ENCODE data around the gene PSMA7. TPM values are rescaled to one million over a fixed set of nuclear protein-coding genes. Genes with fewer than 3 reads are reported as not detected.

The PSMA7 gene
- total RNA-seq, 4 donors from 2014 or later: 261 to 349 (median 304) TPM

DNA sequence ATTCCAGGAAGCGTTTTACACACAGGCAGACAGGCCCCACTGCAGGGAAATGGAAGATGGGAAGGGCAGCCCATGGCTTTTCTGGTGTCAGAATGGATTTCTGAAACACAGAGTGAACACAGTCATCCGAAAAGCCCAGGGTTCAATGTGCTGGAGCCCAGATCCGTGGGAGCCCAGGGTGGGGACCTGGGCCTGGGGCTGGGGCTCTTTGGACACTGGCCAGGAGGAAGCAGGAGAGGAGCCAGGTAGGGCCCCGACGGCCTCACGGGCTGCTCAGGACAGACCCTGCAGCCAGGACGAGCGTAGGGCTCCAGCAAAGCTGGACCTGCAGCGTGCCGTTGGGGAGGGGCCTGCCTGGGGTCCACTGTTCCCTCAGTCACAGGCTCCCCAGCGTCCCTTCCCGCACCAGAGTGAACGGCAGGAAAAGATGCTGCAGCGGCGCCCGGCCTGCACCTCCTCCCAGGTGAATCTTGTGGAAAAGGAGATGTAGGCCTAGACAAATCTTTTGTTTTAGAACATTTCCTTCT lies 45.2 kb downstream of the PSMA7 start:
- no peak overlapping the region for H3K27ac ChIP-seq (replicated peaks in 1 of 4)

DNA sequence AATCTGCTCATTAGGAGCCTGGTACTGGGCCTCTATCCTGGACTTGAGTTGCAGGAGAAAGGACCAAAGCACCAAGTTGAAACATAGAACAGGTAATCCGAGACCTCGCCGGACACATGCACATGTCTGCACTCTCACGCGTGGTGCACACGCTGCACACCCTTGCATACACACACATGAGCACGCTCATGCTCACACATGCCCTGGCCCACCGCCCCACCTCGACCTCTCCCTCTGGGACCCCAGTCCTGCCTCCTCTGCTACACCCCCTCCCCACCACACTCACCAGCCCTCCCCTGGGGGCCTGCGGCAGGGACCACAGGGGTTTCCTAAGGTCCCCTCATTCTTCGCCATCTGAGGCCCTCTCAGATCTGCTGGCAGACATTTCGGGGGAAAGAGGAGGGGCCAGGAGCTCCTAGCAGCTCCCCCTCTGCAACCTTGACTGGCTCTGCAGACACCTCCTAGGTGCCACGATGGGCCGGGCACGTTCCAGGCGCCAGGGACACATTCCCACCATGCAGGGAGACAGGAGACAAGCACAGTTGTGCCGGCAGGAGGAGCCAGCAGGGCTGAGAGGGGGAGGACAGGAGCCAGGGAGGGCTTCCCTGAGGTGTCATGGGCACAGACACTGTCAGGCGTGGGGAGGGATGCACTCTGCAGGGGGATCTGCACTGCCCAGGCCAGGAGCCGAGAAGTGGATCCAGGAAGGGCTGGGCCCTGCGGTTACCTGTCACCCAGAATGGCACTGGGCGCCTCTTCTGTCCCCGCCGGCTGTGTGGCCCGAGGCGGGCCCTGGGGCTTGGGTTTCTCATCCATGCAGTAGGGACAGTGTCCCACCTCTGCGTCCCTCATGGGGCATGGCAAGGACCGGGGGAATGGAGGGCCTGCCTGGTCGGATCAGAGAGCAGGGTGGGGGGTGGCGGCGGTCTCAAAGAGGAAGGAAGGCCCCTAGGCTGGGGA lies 46.5 kb downstream of the PSMA7 start:
- TF ChIP-seq EP300 (IDR thresholded peaks at IDR 0.05) (no peak), POLR2AphosphoS5 (IDR thresholded peaks at IDR 0.05) (no peak), POLR2A (IDR thresholded peaks at IDR 0.05; ENCODE audit: low read depth) (no peak)
- TF ChIP-seq, protein P1, sequence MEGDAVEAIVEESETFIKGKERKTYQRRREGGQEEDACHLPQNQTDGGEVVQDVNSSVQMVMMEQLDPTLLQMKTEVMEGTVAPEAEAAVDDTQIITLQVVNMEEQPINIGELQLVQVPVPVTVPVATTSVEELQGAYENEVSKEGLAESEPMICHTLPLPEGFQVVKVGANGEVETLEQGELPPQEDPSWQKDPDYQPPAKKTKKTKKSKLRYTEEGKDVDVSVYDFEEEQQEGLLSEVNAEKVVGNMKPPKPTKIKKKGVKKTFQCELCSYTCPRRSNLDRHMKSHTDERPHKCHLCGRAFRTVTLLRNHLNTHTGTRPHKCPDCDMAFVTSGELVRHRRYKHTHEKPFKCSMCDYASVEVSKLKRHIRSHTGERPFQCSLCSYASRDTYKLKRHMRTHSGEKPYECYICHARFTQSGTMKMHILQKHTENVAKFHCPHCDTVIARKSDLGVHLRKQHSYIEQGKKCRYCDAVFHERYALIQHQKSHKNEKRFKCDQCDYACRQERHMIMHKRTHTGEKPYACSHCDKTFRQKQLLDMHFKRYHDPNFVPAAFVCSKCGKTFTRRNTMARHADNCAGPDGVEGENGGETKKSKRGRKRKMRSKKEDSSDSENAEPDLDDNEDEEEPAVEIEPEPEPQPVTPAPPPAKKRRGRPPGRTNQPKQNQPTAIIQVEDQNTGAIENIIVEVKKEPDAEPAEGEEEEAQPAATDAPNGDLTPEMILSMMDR (IDR thresholded peaks at IDR 0.05): no peak
- peaks cover 0 to 19% (median 17%) of the 10 kb centered on the region in 4 donors for H3K9me3 ChIP-seq
- intact Hi-C loops (cut with DNase I): no loop called here
- no peaks in the 10 kb centered on the region for H3K4me1 ChIP-seq
- no peak overlapping the region for H3K4me3 ChIP-seq
- no peak overlapping the region for H3K27ac ChIP-seq (replicated peaks in 1 of 4)
- WGBS: 92% methylated on average over 21 of the region's 30 CpGs
- DNase-seq (ENCODE audit: extremely low spot score): no peak
- H3K36me3 ChIP-seq: no peaks in the 10 kb centered on the region
- H3K27me3 ChIP-seq: peaks cover 0 to 35% (median 0%) of the 10 kb centered on the region in 4 donors

More for the DNA sequence above, 45.2 kb downstream of the PSMA7 start:
- H3K4me3 ChIP-seq: no peak overlapping the region
- intact Hi-C loops (cut with DNase I): no loop called here
- H3K36me3 ChIP-seq: no peaks in the 10 kb centered on the region
- 74% methylated on average over 12 of the region's 16 CpGs for WGBS
- peaks cover 0 to 34% (median 0%) of the 10 kb centered on the region in 4 donors for H3K27me3 ChIP-seq
- TF ChIP-seq POLR2A (IDR thresholded peaks at IDR 0.05; ENCODE audit: low read depth) (no peak), EP300 (IDR thresholded peaks at IDR 0.05) (no peak), POLR2AphosphoS5 (IDR thresholded peaks at IDR 0.05) (no peak)
- TF ChIP-seq, protein P1 (IDR thresholded peaks at IDR 0.05): no peak
- H3K4me1 ChIP-seq: no peaks in the 10 kb centered on the region
- H3K9me3 ChIP-seq: peaks cover 0 to 26% (median 19%) of the 10 kb centered on the region in 4 donors
- no peak for DNase-seq (ENCODE audit: extremely low spot score)

DNA sequence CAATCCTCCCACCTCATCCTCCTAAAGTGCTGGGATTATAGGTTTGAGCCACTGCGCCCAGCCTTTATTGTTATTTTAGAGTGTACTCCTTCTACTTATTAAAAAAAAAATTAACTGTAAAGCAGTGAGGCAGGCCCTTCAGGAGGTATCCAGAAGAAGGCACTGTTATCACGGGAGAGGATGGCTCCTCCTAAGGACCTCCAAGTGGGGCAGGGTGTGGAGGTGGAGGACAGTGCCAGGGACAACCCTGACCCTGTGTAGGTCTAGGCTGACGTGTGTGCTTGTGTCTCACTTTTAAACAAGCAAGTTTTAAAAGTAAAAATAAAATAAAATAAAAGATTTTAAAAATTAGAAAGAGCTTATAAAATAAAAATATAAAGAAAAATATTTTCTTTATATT lies 53.8 kb downstream of the PSMA7 start:
- Histone ChIP-seq H3K4me3 (no peak overlapping the region), H3K27ac (replicated peaks in 1 of 4) (no peak overlapping the region), H3K27me3 (peaks cover 0 to 61% (median 2%) of the 10 kb centered on the region in 4 donors), H3K9me3 (no peaks in the 10 kb centered on the region), H3K36me3 (no peaks in the 10 kb centered on the region), H3K4me1 (no peaks in the 10 kb centered on the region)
- no peak for TF ChIP-seq EP300 (IDR thresholded peaks at IDR 0.05)
- no peak for TF ChIP-seq POLR2A (IDR thresholded peaks at IDR 0.05; ENCODE audit: low read depth)
- no peak for TF ChIP-seq POLR2AphosphoS5 (IDR thresholded peaks at IDR 0.05)
- TF ChIP-seq, protein P1 (IDR thresholded peaks at IDR 0.05): no peak
- DNase-seq (ENCODE audit: extremely low spot score): no peak
- intact Hi-C loops (cut with DNase I): no loop called here
- WGBS: 53% methylated on average over 3 of the region's 3 CpGs

DNA sequence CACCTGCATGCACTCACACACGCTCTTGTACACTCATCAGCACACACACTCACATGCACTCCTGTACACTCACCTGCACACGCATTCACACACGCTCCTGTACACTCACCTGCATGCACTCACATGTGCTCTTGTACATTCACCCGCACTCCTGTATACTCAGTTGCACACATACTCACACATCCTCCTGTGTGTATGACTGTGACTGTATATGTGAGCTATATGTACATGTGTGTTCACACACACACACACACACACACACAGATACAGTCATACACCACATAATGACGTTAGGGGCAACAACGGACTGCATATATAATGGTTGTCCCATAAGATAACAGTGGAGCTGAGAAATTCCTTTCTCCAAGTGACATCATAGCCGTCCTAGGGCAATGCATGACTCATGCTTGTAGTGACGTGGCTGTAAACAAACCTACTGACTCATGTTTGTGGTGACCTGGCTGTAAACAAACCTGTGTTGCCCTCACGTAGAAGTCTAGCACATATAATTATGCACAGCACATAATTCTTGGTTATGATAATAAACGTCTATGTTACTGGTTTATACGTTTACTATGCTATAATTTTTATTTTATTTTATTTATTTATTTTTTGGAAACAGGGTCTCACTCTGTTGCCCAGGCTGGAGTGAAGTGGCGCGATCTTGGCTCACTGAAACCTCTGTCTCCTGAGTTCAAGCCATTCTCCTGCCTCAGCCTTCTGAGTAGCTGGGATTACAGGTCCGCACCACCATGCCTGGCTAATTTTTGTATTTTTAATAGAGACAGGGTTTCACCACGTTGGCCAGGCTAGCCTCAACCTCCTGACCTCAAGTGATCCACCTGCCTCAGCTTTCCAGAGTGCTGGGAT lies 54.7 kb downstream of the PSMA7 start:
- peaks cover 0 to 57% (median 2%) of the 10 kb centered on the region in 4 donors for H3K27me3 ChIP-seq
- no peaks in the 10 kb centered on the region for H3K4me1 ChIP-seq
- TF ChIP-seq POLR2AphosphoS5 (IDR thresholded peaks at IDR 0.05) (no peak), EP300 (IDR thresholded peaks at IDR 0.05) (no peak), POLR2A (IDR thresholded peaks at IDR 0.05; ENCODE audit: low read depth) (no peak)
- TF ChIP-seq, protein P1 (IDR thresholded peaks at IDR 0.05): no peak
- no peak overlapping the region for H3K4me3 ChIP-seq
- DNase-seq (ENCODE audit: extremely low spot score): no peak
- no peak overlapping the region for H3K27ac ChIP-seq (replicated peaks in 1 of 4)
- H3K9me3 ChIP-seq: no peaks in the 10 kb centered on the region
- H3K36me3 ChIP-seq: no peaks in the 10 kb centered on the region
- intact Hi-C loops (cut with DNase I): no loop called here
- WGBS: 68% methylated on average over 13 of the region's 15 CpGs
